ENCODE measurements around the gene VPS11. TPM values are rescaled to one million over a fixed set of nuclear protein-coding genes. Genes with fewer than 3 reads are reported as not detected.
"Not testable (repeated sequence)": the region's sequence is repeated elsewhere in the genome, so short reads cannot be mapped to it uniquely, and the experiment has no call there.

The VPS11 gene
- total RNA-seq, 4 donors from 2014 or later: 15.2 to 28.4 (median 18.2) TPM

DNA sequence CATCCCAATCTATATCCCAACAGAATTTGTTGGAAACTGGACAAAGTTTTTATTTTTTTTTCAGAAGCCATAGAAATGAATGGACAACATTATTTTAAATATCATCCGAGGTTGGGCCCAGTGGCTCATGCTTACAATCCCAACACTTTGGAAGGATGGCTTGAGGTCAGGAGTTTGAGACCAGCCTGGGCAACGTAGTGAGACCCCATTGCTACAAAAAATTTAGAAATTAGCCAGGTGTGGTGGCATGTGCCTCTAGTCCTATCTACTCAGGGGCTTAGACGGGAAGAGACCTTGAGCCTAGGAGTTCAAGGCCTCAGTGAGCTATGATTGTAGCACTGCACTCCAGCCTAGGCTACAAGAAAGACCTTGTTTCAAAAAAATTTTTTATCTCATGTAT is 32.8 kb upstream of the VPS11 start:
- Histone ChIP-seq H3K36me3 (no peaks in the 10 kb centered on the region), H3K27me3 (no peaks in the 10 kb centered on the region), H3K4me3 (no peak overlapping the region), H3K9me3 (no peaks in the 10 kb centered on the region), H3K27ac (no peak overlapping the region), H3K4me1 (peaks cover 4 to 13% (median 6%) of the 10 kb centered on the region in 3 donors)
- TF ChIP-seq POLR2A (IDR thresholded peaks at IDR 0.05): no peak
- TF ChIP-seq, protein P1, sequence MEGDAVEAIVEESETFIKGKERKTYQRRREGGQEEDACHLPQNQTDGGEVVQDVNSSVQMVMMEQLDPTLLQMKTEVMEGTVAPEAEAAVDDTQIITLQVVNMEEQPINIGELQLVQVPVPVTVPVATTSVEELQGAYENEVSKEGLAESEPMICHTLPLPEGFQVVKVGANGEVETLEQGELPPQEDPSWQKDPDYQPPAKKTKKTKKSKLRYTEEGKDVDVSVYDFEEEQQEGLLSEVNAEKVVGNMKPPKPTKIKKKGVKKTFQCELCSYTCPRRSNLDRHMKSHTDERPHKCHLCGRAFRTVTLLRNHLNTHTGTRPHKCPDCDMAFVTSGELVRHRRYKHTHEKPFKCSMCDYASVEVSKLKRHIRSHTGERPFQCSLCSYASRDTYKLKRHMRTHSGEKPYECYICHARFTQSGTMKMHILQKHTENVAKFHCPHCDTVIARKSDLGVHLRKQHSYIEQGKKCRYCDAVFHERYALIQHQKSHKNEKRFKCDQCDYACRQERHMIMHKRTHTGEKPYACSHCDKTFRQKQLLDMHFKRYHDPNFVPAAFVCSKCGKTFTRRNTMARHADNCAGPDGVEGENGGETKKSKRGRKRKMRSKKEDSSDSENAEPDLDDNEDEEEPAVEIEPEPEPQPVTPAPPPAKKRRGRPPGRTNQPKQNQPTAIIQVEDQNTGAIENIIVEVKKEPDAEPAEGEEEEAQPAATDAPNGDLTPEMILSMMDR (IDR thresholded peaks at IDR 0.05): no peak
- intact Hi-C loops (cut with DNase I): no loop called here
- no peak for DNase-seq
- WGBS, 2 donors: 78 to 89% methylated on average over 3 of the region's 3 CpGs

DNA sequence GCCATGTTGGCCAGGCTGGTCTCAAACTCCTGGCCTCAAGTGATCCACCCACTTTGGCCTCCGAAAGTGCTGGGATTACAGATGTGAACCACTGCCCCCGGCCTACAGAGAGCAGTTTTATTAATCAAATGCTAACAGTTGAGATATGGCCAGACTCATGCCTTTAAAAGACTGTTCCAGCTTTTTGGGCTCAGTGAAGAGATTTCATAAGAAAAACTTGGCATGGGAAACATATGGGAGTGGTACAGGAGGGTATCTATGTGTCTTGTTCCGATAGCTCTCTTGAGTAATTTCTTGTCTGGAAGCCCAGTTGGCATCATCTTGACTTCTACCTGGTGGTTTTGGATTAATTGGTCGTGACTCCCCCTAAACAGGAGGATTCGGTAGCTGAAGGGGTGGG is 28.7 kb upstream of the VPS11 start:
- 71 to 74% methylated on average over 5 of the region's 5 CpGs for WGBS, 2 donors
- no peak for DNase-seq
- TF ChIP-seq, protein P1 (IDR thresholded peaks at IDR 0.05): no peak

DNA sequence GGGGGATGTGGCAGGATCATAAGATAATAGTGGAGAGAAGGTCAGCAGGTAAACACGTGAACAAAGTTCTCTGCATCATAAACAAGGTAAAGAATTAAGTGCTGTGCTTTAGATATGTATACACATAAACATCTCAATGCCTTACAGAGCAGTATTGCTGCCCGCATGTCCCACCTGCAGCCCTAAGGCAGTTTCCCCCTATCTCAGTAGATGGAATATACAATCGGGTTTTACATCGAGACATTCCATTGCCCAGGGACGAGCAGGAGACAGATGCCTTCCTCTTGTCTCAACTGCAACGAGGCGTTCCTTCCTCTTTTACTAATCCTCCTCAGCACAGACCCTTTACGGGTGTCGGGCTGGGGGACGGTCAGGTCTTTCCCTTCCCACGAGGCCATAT is 28.1 kb upstream of the VPS11 start:
- H3K4me3 ChIP-seq; H3K36me3 ChIP-seq; H3K27me3 ChIP-seq; H3K9me3 ChIP-seq; H3K4me1 ChIP-seq; intact Hi-C loops (cut with DNase I); H3K27ac ChIP-seq; DNase-seq: not testable (repeated sequence)
- 33 to 36% methylated on average over 10 to 11 of the region's 11 CpGs for WGBS, 2 donors

More for the DNA sequence above, 28.7 kb upstream of the VPS11 start:
- Histone ChIP-seq H3K9me3 (no peaks in the 10 kb centered on the region), H3K36me3 (no peaks in the 10 kb centered on the region), H3K27ac (no peak overlapping the region), H3K4me3 (no peak overlapping the region), H3K4me1 (no peaks in the 10 kb centered on the region), H3K27me3 (no peaks in the 10 kb centered on the region)
- intact Hi-C loops (cut with DNase I): no loop called here

GRCh38 chr11:119041821-119042514 is 25.6 kb upstream of the VPS11 start:
- Histone ChIP-seq H3K27ac (no peak overlapping the region), H3K4me3 (no peak overlapping the region), H3K9me3 (no peaks in the 10 kb centered on the region), H3K36me3 (peaks cover 9 to 27% (median 13%) of the 10 kb centered on the region in 3 donors), H3K27me3 (no peaks in the 10 kb centered on the region), H3K4me1 (no peaks in the 10 kb centered on the region)
- TF ChIP-seq, protein P1 (IDR thresholded peaks at IDR 0.05): no peak
- no peak for TF ChIP-seq POLR2A (IDR thresholded peaks at IDR 0.05)
- 80 to 88% methylated on average over 4 of the region's 4 CpGs for WGBS, 2 donors
- no peak for DNase-seq
- intact Hi-C loops (cut with DNase I): no loop called here

DNA sequence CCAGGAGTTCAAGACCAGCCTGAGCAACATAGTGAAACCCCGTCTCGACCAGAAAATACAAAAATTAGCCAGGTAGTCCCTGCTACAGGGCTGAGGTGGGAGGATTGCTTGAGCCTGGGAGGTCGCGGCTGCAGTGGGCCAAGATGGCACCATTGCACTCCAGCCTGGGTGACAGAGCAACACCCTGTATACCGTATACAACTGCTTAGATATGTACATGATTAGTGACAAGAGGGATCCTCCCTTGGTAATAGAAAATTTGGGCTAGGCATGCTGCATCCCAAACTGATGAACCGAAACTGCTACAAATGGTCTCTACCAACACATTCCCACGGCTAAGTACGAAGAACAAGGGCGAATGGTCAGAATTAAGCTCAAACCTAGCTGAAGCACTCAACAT is 24.7 kb upstream of the VPS11 start:
- no peaks in the 10 kb centered on the region for H3K4me1 ChIP-seq
- no peak overlapping the region for H3K4me3 ChIP-seq
- no peak overlapping the region for H3K27ac ChIP-seq
- H3K27me3 ChIP-seq: no peaks in the 10 kb centered on the region
- TF ChIP-seq, protein P1 (IDR thresholded peaks at IDR 0.05): no peak
- no peak for TF ChIP-seq POLR2A (IDR thresholded peaks at IDR 0.05)
- intact Hi-C loops (cut with DNase I): no loop called here
- DNase-seq: no peak
- H3K36me3 ChIP-seq: peaks cover 19 to 36% (median 23%) of the 10 kb centered on the region in 3 donors
- WGBS, 2 donors: 92% methylated on average over 9 of the region's 9 CpGs
- no peaks in the 10 kb centered on the region for H3K9me3 ChIP-seq

GRCh38 chr11:119044708-119045107 is 22.9 kb upstream of the VPS11 start:
- Histone ChIP-seq H3K27ac (no peak overlapping the region), H3K4me3 (no peak overlapping the region), H3K36me3 (peaks cover 30 to 54% (median 41%) of the 10 kb centered on the region in 3 donors), H3K9me3 (no peaks in the 10 kb centered on the region), H3K4me1 (no peaks in the 10 kb centered on the region), H3K27me3 (no peaks in the 10 kb centered on the region)
- TF ChIP-seq, protein P1 (IDR thresholded peaks at IDR 0.05): no peak
- no peak for TF ChIP-seq POLR2A (IDR thresholded peaks at IDR 0.05)
- no peak for DNase-seq
- 64 to 72% methylated on average over 4 to 6 of the region's 6 CpGs for WGBS, 2 donors
- intact Hi-C loops (cut with DNase I): no loop called here
